Stimulated activated CD8-positive, alpha-beta memory T cell treated with anti-CD3 and anti-CD28 coated beads, Interleukin-4, amount 100 ng/mL, for 1 hour (primary cell): Measurements from ENCODE around the gene SMIM24.
"Not testable (repeated sequence)": the region's sequence is repeated elsewhere in the genome, so short reads cannot be mapped to it uniquely, and the experiment has no call there.

Experiments
- DNase-seq, 2 donors: peaks; one replicate each; pipeline ENCODE4 v3.0.0-alpha.2; 2020; ENCODE audit warnings: low read depth in 2 of 2, low spot score in 1 of 2

The SMIM24 gene

GRCh38 chr19:3457528-3458228 is 22.6 kb downstream of the SMIM24 start:
- DNase-seq: no peak

DNA sequence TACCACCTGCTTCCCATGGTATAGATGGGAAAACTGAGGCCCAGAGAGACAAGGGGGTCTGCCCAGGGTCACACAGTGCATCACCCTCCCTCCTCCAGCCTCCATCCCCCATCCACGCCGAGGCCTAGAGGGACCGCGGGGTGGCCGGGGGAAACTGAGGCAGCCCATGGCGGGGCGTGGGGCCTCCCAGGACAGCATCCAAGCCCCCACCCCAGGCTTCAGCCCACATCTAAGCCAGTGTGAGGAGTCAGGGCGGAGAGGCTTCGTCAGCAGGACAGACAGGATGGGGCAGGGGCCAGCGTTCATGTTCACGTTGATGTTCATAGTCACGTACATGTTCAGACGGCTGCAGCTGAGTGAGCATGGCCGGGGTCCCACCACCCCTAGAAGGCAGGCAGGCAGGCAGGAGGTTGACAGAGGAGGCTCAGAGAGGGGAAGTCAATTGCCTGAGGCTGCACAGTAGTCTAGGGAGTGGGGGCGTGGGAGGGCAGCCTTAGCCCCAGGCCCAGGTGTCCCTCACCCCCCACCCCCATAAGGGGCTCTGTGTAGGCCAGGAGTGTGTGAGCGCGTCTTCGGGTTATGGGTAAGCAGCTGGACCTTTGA is 23.3 kb downstream of the SMIM24 start:
- no peak for DNase-seq

DNA sequence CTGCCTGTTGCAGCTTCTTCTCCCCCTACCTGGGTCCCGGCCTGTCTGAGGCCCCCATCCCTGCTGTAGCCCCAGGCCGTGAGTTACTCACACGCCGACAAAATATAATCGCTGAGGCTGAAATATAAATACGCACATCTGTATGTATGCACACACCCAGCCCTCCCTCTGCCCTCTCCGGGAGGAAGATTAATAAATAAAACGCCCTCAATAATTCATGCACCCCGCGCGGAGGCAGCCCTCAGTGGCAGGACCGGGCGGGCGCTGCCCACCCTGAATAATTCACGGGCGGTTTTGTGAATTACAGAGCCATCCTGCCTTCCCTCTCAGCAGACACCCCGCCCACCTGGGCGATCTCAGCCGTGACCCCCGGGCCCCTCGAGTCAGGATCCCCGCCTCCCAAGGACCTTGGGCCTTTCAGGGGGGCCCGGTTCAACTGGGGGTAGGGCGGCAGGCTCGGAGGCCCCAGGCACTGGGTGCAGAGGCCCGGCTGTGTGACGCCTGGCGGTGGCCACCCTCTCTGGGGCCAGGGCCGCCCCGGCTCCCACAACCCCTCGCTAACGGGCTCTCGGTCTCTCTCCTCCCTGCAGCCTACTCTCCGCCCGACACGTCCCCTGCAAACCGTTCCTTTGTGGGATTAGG is 24.2 kb downstream of the SMIM24 start:
- no peak for DNase-seq

GRCh38 chr19:3455393-3455955 is 24.9 kb downstream of the SMIM24 start:
- DNase-seq: no peak

DNA sequence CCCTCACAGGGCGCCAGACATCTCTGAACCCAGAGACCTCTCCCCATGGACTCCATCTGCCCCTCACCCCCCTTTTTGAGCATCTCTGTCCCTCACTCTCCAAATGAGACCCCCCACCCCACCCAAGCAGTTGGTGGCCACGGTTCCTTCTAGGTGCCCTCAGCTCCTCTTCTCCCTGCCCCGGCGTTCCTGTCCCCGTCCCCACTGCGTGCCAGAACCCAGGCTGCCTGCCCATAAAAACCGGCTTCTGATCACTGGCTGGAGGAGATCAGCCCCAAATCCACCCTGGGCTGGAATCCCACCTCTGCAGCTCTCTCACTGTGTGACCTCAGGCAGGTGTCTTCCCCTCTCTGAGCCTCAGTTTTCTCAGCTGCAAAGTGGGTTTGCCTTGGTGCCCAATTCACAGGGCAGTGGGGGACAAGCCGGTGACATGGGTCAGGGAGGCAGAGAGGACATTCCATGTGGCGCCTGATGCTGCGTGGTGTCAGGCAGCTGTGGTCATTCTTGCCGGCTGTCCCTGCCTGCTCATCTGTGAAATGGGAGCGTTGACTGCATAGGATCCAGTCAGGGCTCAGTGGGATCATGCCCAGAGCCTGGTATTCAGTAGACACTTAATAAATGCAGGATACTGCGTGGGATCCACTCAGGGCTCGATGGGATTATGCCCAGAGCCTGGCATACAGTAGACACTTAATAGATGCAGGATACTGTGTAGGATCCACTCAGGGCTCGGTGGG is 25.5 kb downstream of the SMIM24 start:
- no peak for DNase-seq

GRCh38 chr19:3453840-3454239 is 26.5 kb downstream of the SMIM24 start:
- no peak for DNase-seq

- DNase-seq: not testable (repeated sequence)
Measured at GRCh38 chr19:3452942-3453214, 27.4 kb downstream of the SMIM24 start.

DNA sequence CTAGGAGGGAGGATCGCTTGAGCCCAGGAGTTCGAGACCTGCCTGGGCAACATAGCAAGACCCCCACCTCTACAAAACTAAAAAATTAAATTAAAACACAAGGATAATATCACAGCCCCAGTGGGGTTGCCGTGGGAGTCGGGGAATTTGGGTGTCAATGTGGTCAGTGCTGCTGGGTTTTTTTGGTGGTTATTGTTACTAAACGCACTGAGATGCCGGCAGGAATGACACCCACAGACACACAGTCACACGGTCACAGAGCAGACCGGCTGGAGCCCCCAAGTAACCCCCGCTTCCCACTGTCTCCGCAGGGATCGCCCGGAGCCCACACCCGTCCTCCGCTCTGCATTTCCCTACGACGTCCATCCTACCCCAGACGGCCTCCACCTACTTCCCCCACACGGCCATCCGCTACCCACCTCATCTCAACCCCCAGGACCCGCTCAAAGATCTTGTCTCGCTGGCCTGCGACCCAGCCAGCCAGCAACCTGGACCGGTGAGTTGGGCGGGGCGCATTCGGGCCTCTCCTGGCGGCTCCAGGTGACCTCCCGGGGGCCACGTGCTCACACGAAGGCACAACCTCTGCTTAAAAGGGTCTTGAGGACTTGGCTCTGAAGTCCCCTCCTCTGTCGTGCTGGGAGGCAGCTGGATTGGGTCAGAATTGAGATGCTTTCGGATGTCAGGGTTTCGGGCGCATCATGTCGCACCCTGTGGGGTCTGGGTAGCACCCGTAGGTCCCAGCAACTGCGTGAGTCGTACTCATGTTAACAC is 28.0 kb downstream of the SMIM24 start:
- DNase-seq: no peak

- no peak for DNase-seq
Measured at GRCh38 chr19:3451451-3451866, 28.9 kb downstream of the SMIM24 start.

DNA sequence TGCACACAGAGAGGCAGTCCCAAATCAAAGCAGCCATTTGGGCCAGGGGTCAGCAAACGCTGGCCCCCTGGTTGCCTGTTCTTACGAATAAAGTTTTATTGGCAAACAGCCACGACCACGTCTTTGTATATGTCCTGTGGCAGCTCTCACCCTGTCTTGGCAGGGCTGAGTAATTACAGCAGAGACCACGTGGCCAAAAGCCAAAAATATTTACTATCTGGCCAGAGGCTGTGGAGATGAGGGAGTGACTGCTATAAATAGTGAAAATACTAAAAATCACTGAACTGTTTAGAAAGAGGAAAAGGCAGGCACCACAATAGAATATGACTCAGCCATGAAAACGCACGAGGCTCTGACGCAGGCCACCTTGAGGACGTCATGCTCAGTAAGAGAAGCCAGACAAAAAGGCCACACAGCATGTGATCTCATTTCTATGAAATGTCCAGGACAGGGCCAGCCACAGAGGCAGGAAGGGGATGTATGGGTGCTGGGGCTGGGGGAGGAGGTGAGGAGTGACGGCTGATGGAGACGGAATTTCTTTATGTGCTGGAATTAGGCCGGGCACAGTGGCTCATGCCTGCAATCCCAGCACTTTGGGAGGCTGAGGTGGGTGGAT is 29.4 kb downstream of the SMIM24 start:
- no peak for DNase-seq

- DNase-seq: no peak
Measured at GRCh38 chr19:3448616-3449334, 31.6 kb downstream of the SMIM24 start.

- not testable (repeated sequence) for DNase-seq
Measured at GRCh38 chr19:3446657-3447056, 33.7 kb downstream of the SMIM24 start.

- no peak for DNase-seq
Measured at GRCh38 chr19:3444695-3445234, 35.6 kb downstream of the SMIM24 start.

- DNase-seq: no peak
Measured at GRCh38 chr19:3443840-3444694, 36.3 kb downstream of the SMIM24 start.

DNA sequence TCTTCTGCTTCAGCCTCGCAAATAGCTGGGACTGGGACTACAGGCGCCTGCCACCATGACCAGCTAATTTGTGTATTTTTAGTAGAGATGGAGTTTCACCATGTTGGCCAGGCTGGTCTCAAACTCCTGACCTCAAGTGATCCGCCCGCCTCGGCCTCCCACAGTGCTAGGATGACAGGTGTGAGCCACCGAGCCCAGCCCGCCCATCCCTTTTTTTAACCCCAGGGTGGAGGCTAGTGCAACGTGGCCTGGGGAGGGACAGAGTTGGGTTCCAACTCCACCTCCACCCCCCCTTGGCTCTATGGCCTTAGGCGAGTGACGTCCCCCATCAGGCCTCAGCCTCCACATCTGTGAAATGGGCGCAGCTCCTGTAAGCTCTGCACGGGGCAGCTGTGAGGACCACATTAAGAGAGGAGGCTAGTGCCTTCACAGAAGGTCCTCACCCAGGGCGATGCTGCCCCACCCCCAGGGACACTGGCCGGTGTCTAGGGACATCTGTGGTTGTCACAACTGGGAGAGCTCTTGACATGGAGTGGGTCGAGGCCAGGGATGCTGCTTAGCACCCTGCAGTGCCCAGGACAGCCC is 37.7 kb downstream of the SMIM24 start:
- DNase-seq: no peak

DNA sequence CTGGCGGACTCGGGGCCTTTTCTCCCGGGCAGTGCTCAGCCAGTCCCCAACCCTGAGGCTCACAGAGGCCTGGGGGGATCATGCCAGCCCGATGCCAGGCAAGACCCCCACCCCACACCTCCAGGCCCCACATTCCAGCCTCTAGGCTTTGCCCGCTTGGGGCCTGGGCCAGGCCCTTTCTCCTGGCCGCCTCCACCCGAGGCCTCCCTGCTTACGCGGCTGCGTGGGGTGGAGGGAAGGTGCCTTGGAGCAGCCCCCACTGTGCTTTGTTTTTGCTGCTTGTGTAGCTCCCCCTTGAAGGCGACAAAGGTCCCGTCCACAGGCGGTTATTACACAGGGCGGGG is 38.4 kb downstream of the SMIM24 start:
- DNase-seq: no peak

DNA sequence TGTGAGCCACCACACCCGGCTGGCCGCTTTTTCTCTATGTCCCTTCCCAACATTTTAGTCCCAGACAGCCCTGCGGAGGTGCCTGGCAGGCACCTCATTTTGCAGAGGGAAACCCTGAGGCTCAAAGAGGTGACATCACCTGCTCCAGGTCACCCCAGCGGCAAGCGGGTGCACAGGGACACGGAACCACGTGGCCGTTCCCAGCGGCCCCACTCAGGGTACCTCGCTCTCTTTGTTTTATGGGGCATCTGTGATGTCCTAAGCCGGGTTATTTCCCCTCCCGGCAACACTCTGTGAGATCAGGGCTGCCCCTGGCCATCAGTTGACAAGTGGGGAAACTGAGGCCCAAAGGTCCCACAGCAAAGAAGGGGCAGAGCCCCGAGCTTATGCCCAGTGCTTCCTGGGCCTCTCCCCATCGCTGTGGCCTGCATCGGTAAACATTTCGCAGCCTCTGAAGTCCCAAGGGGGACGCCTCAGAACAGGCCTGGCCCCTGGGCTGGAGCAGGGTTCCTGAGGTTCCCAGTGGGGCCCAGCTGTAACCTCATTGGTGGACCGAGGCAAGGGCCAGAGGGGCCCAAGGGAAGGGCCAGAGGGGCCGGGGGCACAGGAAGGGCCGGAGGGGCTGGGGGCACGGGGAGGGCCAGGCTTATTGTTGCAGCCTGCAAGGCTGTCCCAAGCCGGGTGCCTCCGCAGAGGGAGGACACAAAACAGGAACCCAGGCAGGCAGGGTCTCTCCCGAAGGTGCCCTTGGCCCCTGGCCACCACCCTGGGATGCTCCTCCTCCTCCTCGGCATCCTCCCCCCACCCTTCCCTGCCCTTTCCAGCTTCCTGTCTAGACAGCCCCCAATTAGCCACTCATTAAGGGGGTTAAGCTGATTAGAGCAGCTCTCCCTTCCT is 39.0 kb downstream of the SMIM24 start:
- DNase-seq: no peak
